Stimulated activated CD4-positive, alpha-beta T cell treated with anti-CD3 and anti-CD28 coated beads, Interleukin-1b, Interleukin-23, amount 100 ng/mL, for 1 hour (primary cell): ENCODE data around the gene PCDH9.
"Not testable (repeated sequence)": the region's sequence is repeated elsewhere in the genome, so short reads cannot be mapped to it uniquely, and the experiment has no call there.

Source experiments
- DNase-seq, 2 donors: peaks; one replicate each; pipeline ENCODE4 v3.0.0-alpha.2; 2020; ENCODE audit warnings: low read depth in 2 of 2

Gene PCDH9

GRCh38 chr13:67130444-67130843 lies 99.7 kb downstream of the PCDH9 start:
- DNase-seq: no peak

GRCh38 chr13:67128136-67128535 lies 102.0 kb downstream of the PCDH9 start:
- no peak for DNase-seq

- DNase-seq: no peak
Measured at GRCh38 chr13:67125681-67126080, 104.5 kb downstream of the PCDH9 start.

- no peak for DNase-seq
Measured at GRCh38 chr13:67123165-67123564, 107.0 kb downstream of the PCDH9 start.

- no peak for DNase-seq
Measured at GRCh38 chr13:67122251-67122650, 107.9 kb downstream of the PCDH9 start.

- DNase-seq: no peak
Measured at GRCh38 chr13:67120872-67121531, 109.1 kb downstream of the PCDH9 start.

GRCh38 chr13:67119481-67119894 lies 110.6 kb downstream of the PCDH9 start:
- no peak for DNase-seq

- no peak for DNase-seq
Measured at GRCh38 chr13:67118277-67118676, 111.9 kb downstream of the PCDH9 start.

- DNase-seq: no peak
Measured at GRCh38 chr13:67117010-67117550, 113.1 kb downstream of the PCDH9 start.

DNA sequence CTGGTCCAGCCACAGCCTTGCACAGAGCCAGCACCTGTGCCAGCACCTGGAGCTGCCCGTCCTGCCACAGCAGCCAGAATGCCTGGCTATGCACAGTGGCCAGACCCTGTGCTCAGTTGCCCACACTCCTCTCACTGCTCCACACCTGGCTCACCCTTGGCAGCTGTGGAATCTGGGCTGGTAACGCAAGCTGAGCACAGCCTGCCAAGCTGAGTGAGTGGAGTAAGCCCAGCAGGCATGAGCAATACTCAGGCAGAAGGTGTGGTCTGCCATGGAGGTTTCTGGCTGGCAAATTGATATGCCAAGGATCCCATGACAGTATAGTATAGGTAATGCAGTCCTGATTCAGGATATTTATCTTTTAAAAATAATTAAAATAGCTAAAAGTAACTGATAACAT lies 122.2 kb downstream of the PCDH9 start:
- no peak for DNase-seq

- DNase-seq: no peak
Measured at GRCh38 chr13:67106502-67107057, 123.6 kb downstream of the PCDH9 start.

GRCh38 chr13:67101730-67102467 lies 128.2 kb downstream of the PCDH9 start:
- no peak for DNase-seq

DNA sequence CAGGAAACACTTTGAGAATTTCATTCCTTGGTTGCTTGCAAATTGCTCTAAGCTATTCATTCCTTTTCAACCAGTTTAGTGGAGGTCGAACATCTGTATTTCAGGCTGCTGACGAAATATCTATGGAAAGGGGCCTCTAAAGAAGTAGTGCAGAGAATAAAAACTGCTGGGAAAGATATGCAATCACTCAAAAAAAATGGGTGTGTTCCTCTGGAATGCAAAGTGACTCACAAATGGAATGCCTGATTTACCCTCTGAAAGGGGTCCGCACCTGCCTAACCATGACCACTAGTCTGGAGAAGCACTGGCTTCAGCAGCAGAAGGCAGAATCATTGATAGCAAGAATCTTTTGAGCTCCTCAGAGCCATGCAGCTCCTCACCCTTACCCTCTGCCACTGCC lies 129.4 kb downstream of the PCDH9 start:
- DNase-seq: no peak

- no peak for DNase-seq
Measured at GRCh38 chr13:67099494-67099893, 130.6 kb downstream of the PCDH9 start.

DNA sequence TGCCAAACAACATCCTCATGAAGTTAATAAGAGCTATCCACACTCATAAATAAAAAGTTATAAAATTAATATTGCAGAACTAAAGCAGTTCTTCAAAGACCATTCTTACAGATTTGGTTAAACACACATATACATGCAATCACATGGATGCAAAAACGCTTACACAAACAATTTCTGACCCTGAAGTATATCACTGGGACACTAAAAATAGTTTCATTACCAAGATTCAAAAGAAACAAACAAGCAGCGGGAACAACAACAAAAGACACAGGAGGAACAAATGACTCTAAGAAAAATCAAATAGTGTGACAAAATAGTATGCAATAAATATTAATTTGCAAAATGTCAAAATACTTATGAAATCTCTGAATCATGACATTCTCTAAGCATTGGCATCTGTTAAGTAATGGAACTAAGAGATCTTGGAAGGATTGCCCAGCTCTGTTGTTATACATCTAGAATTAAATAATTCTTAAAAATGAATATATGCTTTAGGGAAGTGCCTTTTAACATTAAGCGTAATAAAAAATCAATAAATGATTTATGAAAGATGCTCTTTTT lies 132.2 kb downstream of the PCDH9 start:
- DNase-seq: no peak

GRCh38 chr13:67096893-67097292 lies 133.2 kb downstream of the PCDH9 start:
- not testable (repeated sequence) for DNase-seq

DNA sequence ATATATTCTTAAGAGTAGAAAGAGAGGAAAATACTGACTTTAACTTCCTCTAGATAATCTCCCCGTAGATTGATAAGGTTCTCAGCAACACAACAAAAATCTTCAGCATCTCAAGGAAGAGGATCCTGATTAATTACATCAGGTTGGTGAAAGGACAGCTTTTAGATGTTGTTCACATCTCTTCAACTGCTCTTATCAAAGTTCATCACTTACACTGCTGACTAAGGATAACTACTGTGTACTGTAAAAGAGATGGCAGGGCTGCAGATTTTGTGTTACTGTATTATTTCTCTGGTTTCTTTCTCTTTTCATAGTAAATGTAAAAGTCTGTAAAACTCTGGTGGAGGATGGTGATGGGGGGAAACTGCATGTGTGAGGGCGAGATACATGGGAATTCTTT lies 133.7 kb downstream of the PCDH9 start:
- DNase-seq: no peak

DNA sequence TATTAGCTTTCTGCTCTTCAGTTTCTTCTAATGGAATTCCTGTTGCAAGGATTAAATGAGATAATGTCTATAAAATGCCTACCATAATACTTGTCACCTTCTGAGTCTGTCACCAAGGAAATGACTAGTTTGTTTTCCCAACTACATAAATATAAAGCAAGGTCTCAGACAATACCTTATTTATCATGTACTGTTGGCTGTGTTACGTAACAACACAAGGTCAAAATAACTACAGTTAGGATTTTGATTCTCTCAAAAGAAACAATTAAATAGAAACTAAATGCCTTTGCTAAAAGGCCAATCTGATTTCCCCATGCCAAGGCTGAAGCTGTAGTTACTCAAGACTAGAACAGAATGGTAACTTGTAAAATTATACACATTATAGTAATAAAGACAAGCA lies 134.5 kb downstream of the PCDH9 start:
- no peak for DNase-seq

DNA sequence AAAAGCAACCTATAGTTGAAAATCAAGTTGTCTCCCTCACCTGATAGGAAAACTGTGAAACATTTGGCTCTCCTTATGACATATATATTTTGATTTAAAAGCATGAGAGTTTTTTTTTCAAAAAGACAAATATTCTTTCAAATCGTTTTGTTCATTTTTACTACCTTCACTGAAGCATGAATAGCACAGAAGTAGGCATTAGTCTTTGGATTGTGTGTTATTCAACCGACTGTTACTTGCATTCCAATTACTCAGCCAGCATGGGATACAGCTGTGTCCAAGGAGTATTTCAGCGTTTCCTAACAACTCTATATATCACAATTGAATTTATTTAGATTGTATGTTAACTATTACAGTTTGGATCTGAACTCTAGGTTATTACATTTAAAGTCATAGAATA lies 135.2 kb downstream of the PCDH9 start:
- DNase-seq: no peak

GRCh38 chr13:67094078-67094477 lies 136.1 kb downstream of the PCDH9 start:
- no peak for DNase-seq

DNA sequence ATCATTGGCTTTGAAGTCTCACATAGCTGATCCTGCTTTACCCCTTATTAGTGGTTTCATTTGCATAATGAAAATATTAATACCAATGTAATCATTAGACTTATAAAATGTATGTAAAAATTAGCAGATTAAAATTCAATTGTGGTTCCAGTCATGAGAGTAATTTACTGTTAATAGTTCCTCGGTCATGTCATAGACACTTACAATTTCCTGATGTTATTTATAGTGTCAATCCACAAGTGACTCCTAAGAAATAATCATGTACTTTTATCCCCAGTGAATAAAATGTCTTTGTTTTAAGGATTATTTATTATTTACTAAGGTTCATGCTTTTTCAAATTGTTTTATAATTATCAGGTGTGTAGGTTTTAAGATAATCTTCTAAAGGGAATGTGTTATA lies 138.5 kb downstream of the PCDH9 start:
- DNase-seq: no peak

- DNase-seq: no peak
Measured at GRCh38 chr13:67090856-67091255, 139.3 kb downstream of the PCDH9 start.

- no peak for DNase-seq
Measured at GRCh38 chr13:67087527-67087926, 142.6 kb downstream of the PCDH9 start.
